Esophagus muscularis mucosa (tissue), 4 donors: ENCODE data around the gene NID1.
A peak's percentile ranks its signal among the peaks of the same experiment; 100 is the strongest.

Source experiments
- EP300 ChIP-seq: sonication (generic); formaldehyde crosslinking; IDR thresholded peaks from one replicate; pipeline ENCODE4 v1.6.1; 2017; ENCODE audit warnings: antibody characterized with exemption
- POLR2A ChIP-seq: fragments of 450-650 bp; IDR thresholded peaks from one replicate; pipeline ENCODE4 v1.6.1; 2017; ENCODE audit warnings: antibody characterized with exemption, moderate library complexity, mild to moderate bottlenecking, low read depth
- TF ChIP-seq, protein P1 (sequence below), 3 experiments: fragments of 200-600 bp in 2 of 3; fragments of 450-650 bp in 1 of 3; sonication (generic) in 2 of 3; IDR thresholded peaks; one replicate each; pipeline ENCODE4 v1.5.1; 2017 to 2019; ENCODE audit warnings: antibody characterized with exemption in 3 of 3, mild to moderate bottlenecking in 2 of 3, moderate library complexity in 1 of 3

- TF ChIP-seq, protein P1, sequence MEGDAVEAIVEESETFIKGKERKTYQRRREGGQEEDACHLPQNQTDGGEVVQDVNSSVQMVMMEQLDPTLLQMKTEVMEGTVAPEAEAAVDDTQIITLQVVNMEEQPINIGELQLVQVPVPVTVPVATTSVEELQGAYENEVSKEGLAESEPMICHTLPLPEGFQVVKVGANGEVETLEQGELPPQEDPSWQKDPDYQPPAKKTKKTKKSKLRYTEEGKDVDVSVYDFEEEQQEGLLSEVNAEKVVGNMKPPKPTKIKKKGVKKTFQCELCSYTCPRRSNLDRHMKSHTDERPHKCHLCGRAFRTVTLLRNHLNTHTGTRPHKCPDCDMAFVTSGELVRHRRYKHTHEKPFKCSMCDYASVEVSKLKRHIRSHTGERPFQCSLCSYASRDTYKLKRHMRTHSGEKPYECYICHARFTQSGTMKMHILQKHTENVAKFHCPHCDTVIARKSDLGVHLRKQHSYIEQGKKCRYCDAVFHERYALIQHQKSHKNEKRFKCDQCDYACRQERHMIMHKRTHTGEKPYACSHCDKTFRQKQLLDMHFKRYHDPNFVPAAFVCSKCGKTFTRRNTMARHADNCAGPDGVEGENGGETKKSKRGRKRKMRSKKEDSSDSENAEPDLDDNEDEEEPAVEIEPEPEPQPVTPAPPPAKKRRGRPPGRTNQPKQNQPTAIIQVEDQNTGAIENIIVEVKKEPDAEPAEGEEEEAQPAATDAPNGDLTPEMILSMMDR (IDR thresholded peaks at IDR 0.05), result peak; percentile 85 to 94 (median 87)
- TF ChIP-seq POLR2A, result no peak
- TF ChIP-seq EP300, result no peak
These were observed 93.1 kb downstream of the NID1 start for GRCh38 chr1:235971571-235972310.
